OCI-LY1 (cell line): ENCODE results near the gene PRDM1.

Source experiments
- H2AFZ ChIP-seq: fragments of 200-600 bp; sonication (generic), shearing (Covaris generic); 2 replicates; pipeline ENCODE4 v1.6.0; 2014; ENCODE audit warnings: antibody characterized with exemption, mild to moderate bottlenecking, low read length
- H3F3A ChIP-seq: fragments of 200-600 bp; sonication (generic), shearing (Covaris generic); 2 replicates; pipeline ENCODE4 v1.6.0; 2014; ENCODE audit warnings: mild to moderate bottlenecking, antibody characterized with exemption, low read length, moderate library complexity; ENCODE audit not compliant: insufficient read depth
- H3K27ac ChIP-seq: fragments of 200-600 bp; sonication (generic); 2 replicates; pipeline ENCODE4 v1.5.1; 2014; ENCODE audit warnings: low read length, mixed run types, mild to moderate bottlenecking, low read depth; ENCODE audit not compliant: poor library complexity, severe bottlenecking
- H3K27me3 ChIP-seq: fragments of 200-600 bp; sonication (generic); 2 replicates; pipeline ENCODE4 v1.6.0; 2014; ENCODE audit warnings: antibody characterized with exemption, mild to moderate bottlenecking, low read length, moderate library complexity; ENCODE audit not compliant: insufficient read depth
- H3K36me3 ChIP-seq: fragments of 200-600 bp; sonication (generic); 2 replicates; pipeline ENCODE4 v1.6.1; 2014; ENCODE audit warnings: mild to moderate bottlenecking, antibody characterized with exemption, low read length, moderate library complexity, mixed read lengths; ENCODE audit not compliant: insufficient read depth
- H3K4me1 ChIP-seq: fragments of 200-600 bp; sonication (generic); 2 replicates; pipeline ENCODE4 v1.5.1; 2014; ENCODE audit warnings: mild to moderate bottlenecking, low read length, moderate library complexity; ENCODE audit not compliant: insufficient read depth, severe bottlenecking
- H3K4me2 ChIP-seq: fragments of 200-600 bp; sonication (generic), shearing (Covaris generic); 2 replicates; pipeline ENCODE4 v1.6.1; 2014; ENCODE audit warnings: low read length
- H3K4me3 ChIP-seq: fragments of 200-600 bp; sonication (generic); 2 replicates; pipeline ENCODE4 v1.5.1; 2014; ENCODE audit warnings: low read length, low read depth, mild to moderate bottlenecking, mixed read lengths; ENCODE audit not compliant: poor library complexity, severe bottlenecking
- H3K79me2 ChIP-seq: fragments of 200-600 bp; shearing (Covaris generic); 2 replicates; pipeline ENCODE4 v1.6.1; 2016; ENCODE audit warnings: mixed run types, low read length, mixed read lengths; ENCODE audit not compliant: insufficient read depth
- H3K9ac ChIP-seq: fragments of 200-600 bp; sonication (generic), shearing (Covaris generic); 2 replicates; pipeline ENCODE4 v1.6.1; 2014; ENCODE audit warnings: mild to moderate bottlenecking, low read length, mixed read lengths
- H3K9me2 ChIP-seq: fragments of 200-600 bp; sonication (generic), shearing (Covaris generic); 2 replicates; pipeline ENCODE4 v1.6.1; 2014; ENCODE audit warnings: low read depth, mild to moderate bottlenecking, low read length, mixed read lengths
- H3K9me3 ChIP-seq: fragments of 200-600 bp; shearing (Covaris generic); 2 replicates; pipeline ENCODE4 v1.6.1; 2014; ENCODE audit warnings: low read length, mixed read lengths
- H4K20me1 ChIP-seq: fragments of 200-600 bp; sonication (generic), shearing (Covaris generic); 2 replicates; pipeline ENCODE4 v1.6.0; 2016; ENCODE audit warnings: mild to moderate bottlenecking, low read length; ENCODE audit not compliant: insufficient read depth
- CTCF ChIP-seq: fragments of 200-600 bp; sonication (generic), shearing (Covaris generic); IDR thresholded peaks from 2 replicates; pipeline ENCODE4 v1.5.1; 2017; ENCODE audit warnings: mild to moderate bottlenecking, antibody characterized with exemption, low read length, moderate library complexity, mixed read lengths
- EZH2 ChIP-seq: fragments of 200-600 bp; sonication (generic), shearing (Covaris generic); IDR thresholded peaks from 2 replicates; pipeline ENCODE4 v1.8.0; 2017; ENCODE audit warnings: borderline replicate concordance, mixed run types, mild to moderate bottlenecking, antibody characterized with exemption, low read length, moderate library complexity, mixed read lengths

Gene PRDM1

GRCh38 chr6:106109029-106109428, 22.9 kb downstream of the PRDM1 start:
- no peaks in the 10 kb centered on the region for H4K20me1 ChIP-seq
- no peak overlapping the region for H3K4me2 ChIP-seq
- TF ChIP-seq CTCF (no peak), EZH2 (no peak)
- no peaks in the 10 kb centered on the region for H3K9me3 ChIP-seq
- H3K9ac ChIP-seq: no peak overlapping the region
- H2AFZ ChIP-seq: no peak overlapping the region
- H3F3A ChIP-seq: no peaks in the 10 kb centered on the region
- H3K9me2 ChIP-seq: no peaks in the 10 kb centered on the region
- no peak overlapping the region for H3K4me3 ChIP-seq
- H3K27me3 ChIP-seq: no peaks in the 10 kb centered on the region; the same call in 1 of the 2 replicates
- H3K36me3 ChIP-seq: no peaks in the 10 kb centered on the region
- no peaks in the 10 kb centered on the region for H3K79me2 ChIP-seq
- H3K4me1 ChIP-seq: no peaks in the 10 kb centered on the region
- H3K27ac ChIP-seq: no peak overlapping the region

GRCh38 chr6:106110164-106110826, 24.2 kb downstream of the PRDM1 start:
- Histone ChIP-seq H3K4me1 (no peaks in the 10 kb centered on the region), H3K4me2 (no peak overlapping the region)
- no peak for TF ChIP-seq CTCF
- no peak for TF ChIP-seq EZH2

GRCh38 chr6:106112433-106112832, 26.3 kb downstream of the PRDM1 start:
- Histone ChIP-seq H3K9ac (no peak overlapping the region), H3K9me3 (no peaks in the 10 kb centered on the region), H3K79me2 (no peaks in the 10 kb centered on the region), H3K4me3 (no peak overlapping the region), H3K4me1 (no peaks in the 10 kb centered on the region), H3K27me3 (no peaks in the 10 kb centered on the region), H4K20me1 (no peaks in the 10 kb centered on the region), H3K4me2 (no peak overlapping the region), H3K36me3 (no peaks in the 10 kb centered on the region), H3K9me2 (no peaks in the 10 kb centered on the region), H3K27ac (no peak overlapping the region), H3F3A (no peaks in the 10 kb centered on the region), H2AFZ (no peak overlapping the region)
- TF ChIP-seq CTCF (no peak), EZH2 (no peak)

More at GRCh38 chr6:106110164-106110826, 24.2 kb downstream of the PRDM1 start:
- Histone ChIP-seq H3K36me3 (no peaks in the 10 kb centered on the region), H3K9me3 (no peaks in the 10 kb centered on the region), H2AFZ (no peak overlapping the region), H3F3A (no peaks in the 10 kb centered on the region), H3K9ac (no peak overlapping the region), H3K9me2 (no peaks in the 10 kb centered on the region), H3K27ac (no peak overlapping the region), H4K20me1 (no peaks in the 10 kb centered on the region), H3K79me2 (no peaks in the 10 kb centered on the region), H3K27me3 (no peaks in the 10 kb centered on the region), H3K4me3 (no peak overlapping the region)
